ENCODE data around the gene DNTTIP2. TPM values are rescaled to one million over a fixed set of nuclear protein-coding genes. Genes with fewer than 3 reads are reported as not detected.
A peak's percentile ranks its signal among the peaks of the same experiment; 100 is the strongest.

The DNTTIP2 gene
- total and polyA plus RNA-seq, 2 donors (not counting 3 experiments of a cell fraction or from before 2014, with no cell fraction given) = 8.0 to 53.7 TPM

DNA sequence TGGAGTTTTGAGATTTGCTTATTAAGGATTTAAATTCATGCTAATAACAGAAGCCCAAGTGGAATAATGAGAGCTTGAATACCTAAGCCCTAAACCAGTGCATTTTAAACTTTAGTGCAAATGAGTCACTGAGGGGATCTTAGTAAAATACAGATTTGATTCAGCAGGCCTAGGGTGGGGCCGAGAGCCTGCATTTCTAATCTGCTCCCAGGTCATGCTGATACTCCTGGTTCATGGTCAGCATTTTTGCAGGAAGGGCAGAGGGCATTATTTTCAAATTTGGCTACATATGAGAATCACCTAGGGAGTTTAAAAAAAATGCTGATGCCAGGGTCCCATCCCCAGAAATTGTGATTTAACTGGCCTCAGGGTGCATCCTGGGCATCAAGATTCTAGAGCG is 39.3 kb downstream of the DNTTIP2 start:
- TF ChIP-seq EZH2 (IDR thresholded peaks at IDR 0.05; ENCODE audit: borderline replicate concordance, low read depth, low read length, severe bottlenecking) = no peak
- TF ChIP-seq, protein P1, sequence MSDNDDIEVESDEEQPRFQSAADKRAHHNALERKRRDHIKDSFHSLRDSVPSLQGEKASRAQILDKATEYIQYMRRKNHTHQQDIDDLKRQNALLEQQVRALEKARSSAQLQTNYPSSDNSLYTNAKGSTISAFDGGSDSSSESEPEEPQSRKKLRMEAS (IDR thresholded peaks at IDR 0.05; ENCODE audit: insufficient read depth, insufficient read length) = no peak
- TF ChIP-seq FOS (IDR thresholded peaks at IDR 0.05; ENCODE audit: borderline replicate concordance, insufficient read depth, low read length) = peak; percentile 4
- no peak overlapping the region for H3K4me2 ChIP-seq (ENCODE audit: insufficient read depth, low read length)

DNA sequence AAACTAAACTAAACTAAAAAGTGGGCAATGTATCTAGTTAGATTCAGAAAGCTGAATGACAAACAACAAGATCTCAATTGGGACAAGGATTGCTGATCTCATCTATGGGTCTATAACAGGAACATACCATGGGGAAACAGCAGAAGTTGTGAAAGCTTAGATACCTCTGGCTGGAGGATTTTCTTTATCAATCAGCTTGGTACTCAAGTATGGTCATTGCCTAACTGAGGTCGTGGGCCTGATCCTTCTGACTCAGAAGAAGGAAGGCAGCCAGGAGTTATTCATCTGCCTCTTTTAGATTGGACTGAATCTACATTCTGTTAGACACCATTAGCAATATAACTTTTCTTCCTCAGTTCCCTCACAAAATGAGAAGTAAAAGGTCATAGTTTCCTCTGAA is 39.7 kb downstream of the DNTTIP2 start:
- ChIA-PET POLR2A (interaction anchor here (0.6 to 1.1 kb wide), 2 partner anchors 11 to 17 kb away, joined by 3 to 5 read pairs; no protein-coding TSS in a partner anchor), CTCF (interaction anchor here (1.3 to 11.8 kb wide), 4 partner anchors 11 to 534 kb away, joined by 3 to 325 read pairs (median 160); no protein-coding TSS in a partner anchor)
- H3K9me1 ChIP-seq (replicated peaks; ENCODE audit: control insufficient read depth, extremely low read depth, insufficient read depth, low read length) = no peaks in the 10 kb centered on the region
- H3K79me2 ChIP-seq (ENCODE audit: control insufficient read depth, insufficient read depth, low read length) = no peaks in the 10 kb centered on the region
- FAIRE-seq = no peak
- no peaks in the 10 kb centered on the region for H3K36me3 ChIP-seq (ENCODE audit: control insufficient read depth in 2 of 2, extremely low read depth in 1 of 2, insufficient read depth in 2 of 2, low read length in 2 of 2)
- H3K27ac ChIP-seq (ENCODE audit: insufficient read depth, low read depth, low read length) = no peak overlapping the region
- TF ChIP-seq, protein P2, sequence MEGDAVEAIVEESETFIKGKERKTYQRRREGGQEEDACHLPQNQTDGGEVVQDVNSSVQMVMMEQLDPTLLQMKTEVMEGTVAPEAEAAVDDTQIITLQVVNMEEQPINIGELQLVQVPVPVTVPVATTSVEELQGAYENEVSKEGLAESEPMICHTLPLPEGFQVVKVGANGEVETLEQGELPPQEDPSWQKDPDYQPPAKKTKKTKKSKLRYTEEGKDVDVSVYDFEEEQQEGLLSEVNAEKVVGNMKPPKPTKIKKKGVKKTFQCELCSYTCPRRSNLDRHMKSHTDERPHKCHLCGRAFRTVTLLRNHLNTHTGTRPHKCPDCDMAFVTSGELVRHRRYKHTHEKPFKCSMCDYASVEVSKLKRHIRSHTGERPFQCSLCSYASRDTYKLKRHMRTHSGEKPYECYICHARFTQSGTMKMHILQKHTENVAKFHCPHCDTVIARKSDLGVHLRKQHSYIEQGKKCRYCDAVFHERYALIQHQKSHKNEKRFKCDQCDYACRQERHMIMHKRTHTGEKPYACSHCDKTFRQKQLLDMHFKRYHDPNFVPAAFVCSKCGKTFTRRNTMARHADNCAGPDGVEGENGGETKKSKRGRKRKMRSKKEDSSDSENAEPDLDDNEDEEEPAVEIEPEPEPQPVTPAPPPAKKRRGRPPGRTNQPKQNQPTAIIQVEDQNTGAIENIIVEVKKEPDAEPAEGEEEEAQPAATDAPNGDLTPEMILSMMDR (IDR thresholded peaks at IDR 0.05; ENCODE audit: extremely low read depth in 1 of 2, insufficient read depth in 1 of 2, low read depth in 1 of 2, low read length in 2 of 2) = no peak
- no peak for TF ChIP-seq JUN (IDR thresholded peaks at IDR 0.05; ENCODE audit: borderline replicate concordance, insufficient read depth, insufficient read length, low read depth)
- TF ChIP-seq MYC (IDR thresholded peaks at IDR 0.05; ENCODE audit: low read depth, low read length) = no peak
- TF ChIP-seq GATA2 (IDR thresholded peaks at IDR 0.05; ENCODE audit: insufficient read depth, insufficient read length, low read depth, low read length) = no peak
- TF ChIP-seq EZH2 (IDR thresholded peaks at IDR 0.05; ENCODE audit: borderline replicate concordance, low read depth, low read length, severe bottlenecking) = no peak
- no peak for TF ChIP-seq POLR2AphosphoS5 (IDR thresholded peaks at IDR 0.05; ENCODE audit: insufficient read depth, low read depth, low read length)
- peak; percentile 41 for TF ChIP-seq FOS (IDR thresholded peaks at IDR 0.05; ENCODE audit: borderline replicate concordance, insufficient read depth, low read length)
- no peaks in the 10 kb centered on the region for H3K4me1 ChIP-seq (ENCODE audit: control insufficient read depth, extremely low read depth, insufficient read depth, low read length)
- no peak for DNase-seq (ENCODE audit: low read depth, low spot score)
- no peaks in the 10 kb centered on the region for H4K20me1 ChIP-seq (replicated peaks; ENCODE audit: control insufficient read depth, extremely low read depth, insufficient read depth, low read length)
- H3K9ac ChIP-seq (replicated peaks; ENCODE audit: extremely low read depth, insufficient read depth, low read length) = no peak overlapping the region
- dilution Hi-C loops (cut with MboI; ENCODE audit: extremely low pct_ligation_motif_present, low sequenced_read_pairs) = no loop called here
- no peaks in the 10 kb centered on the region for H3K27me3 ChIP-seq (ENCODE audit: control insufficient read depth in 2 of 2, insufficient read depth in 2 of 2, low read length in 2 of 2)
- H3K4me3 ChIP-seq (replicated peaks in 1 of 3; ENCODE audit: insufficient read depth in 1 of 3, low read depth in 1 of 3, low read length in 3 of 3) = no peak overlapping the region
- H2AFZ ChIP-seq (ENCODE audit: low read depth, low read length) = no peak overlapping the region
- H3K9me3 ChIP-seq (replicated peaks; ENCODE audit: control insufficient read depth, insufficient read depth, low read length) = no peaks in the 10 kb centered on the region
- intact Hi-C loops (cut with micrococcal nuclease) = no loop called here
- BruUV-seq (replicated peaks) = no TSS peak
- no peak overlapping the region for H3K4me2 ChIP-seq (ENCODE audit: insufficient read depth, low read length)

More for the DNA sequence above, 39.3 kb downstream of the DNTTIP2 start:
- Histone ChIP-seq H3K9me1 (replicated peaks; ENCODE audit: control insufficient read depth, extremely low read depth, insufficient read depth, low read length) (no peaks in the 10 kb centered on the region), H3K27ac (ENCODE audit: insufficient read depth, low read depth, low read length) (no peak overlapping the region), H3K9ac (replicated peaks; ENCODE audit: extremely low read depth, insufficient read depth, low read length) (no peak overlapping the region), H2AFZ (ENCODE audit: low read depth, low read length) (no peak overlapping the region), H4K20me1 (replicated peaks; ENCODE audit: control insufficient read depth, extremely low read depth, insufficient read depth, low read length) (no peaks in the 10 kb centered on the region), H3K4me1 (ENCODE audit: control insufficient read depth, extremely low read depth, insufficient read depth, low read length) (peaks cover 4% of the 10 kb centered on the region), H3K9me3 (replicated peaks; ENCODE audit: control insufficient read depth, insufficient read depth, low read length) (no peaks in the 10 kb centered on the region), H3K79me2 (ENCODE audit: control insufficient read depth, insufficient read depth, low read length) (no peaks in the 10 kb centered on the region), H3K4me3 (replicated peaks in 1 of 3; ENCODE audit: insufficient read depth in 1 of 3, low read depth in 1 of 3, low read length in 3 of 3) (no peak overlapping the region), H3K36me3 (ENCODE audit: control insufficient read depth in 2 of 2, extremely low read depth in 1 of 2, insufficient read depth in 2 of 2, low read length in 2 of 2) (no peaks in the 10 kb centered on the region), H3K27me3 (ENCODE audit: control insufficient read depth in 2 of 2, insufficient read depth in 2 of 2, low read length in 2 of 2) (no peaks in the 10 kb centered on the region)
- BruUV-seq (replicated peaks) = no TSS peak
- FAIRE-seq = no peak
- no peak for DNase-seq (ENCODE audit: low read depth, low spot score)
- ChIA-PET POLR2A (no interaction called here), CTCF (interaction anchor here (1.3 to 11.8 kb wide), 4 partner anchors 12 to 535 kb away, joined by 3 to 325 read pairs (median 160); no protein-coding TSS in a partner anchor)
- dilution Hi-C loops (cut with MboI; ENCODE audit: extremely low pct_ligation_motif_present, low sequenced_read_pairs) = no loop called here
- intact Hi-C loops (cut with micrococcal nuclease) = no loop called here
